ENCODE measurements around the gene GRIK1.

GRIK1 gene

DNA sequence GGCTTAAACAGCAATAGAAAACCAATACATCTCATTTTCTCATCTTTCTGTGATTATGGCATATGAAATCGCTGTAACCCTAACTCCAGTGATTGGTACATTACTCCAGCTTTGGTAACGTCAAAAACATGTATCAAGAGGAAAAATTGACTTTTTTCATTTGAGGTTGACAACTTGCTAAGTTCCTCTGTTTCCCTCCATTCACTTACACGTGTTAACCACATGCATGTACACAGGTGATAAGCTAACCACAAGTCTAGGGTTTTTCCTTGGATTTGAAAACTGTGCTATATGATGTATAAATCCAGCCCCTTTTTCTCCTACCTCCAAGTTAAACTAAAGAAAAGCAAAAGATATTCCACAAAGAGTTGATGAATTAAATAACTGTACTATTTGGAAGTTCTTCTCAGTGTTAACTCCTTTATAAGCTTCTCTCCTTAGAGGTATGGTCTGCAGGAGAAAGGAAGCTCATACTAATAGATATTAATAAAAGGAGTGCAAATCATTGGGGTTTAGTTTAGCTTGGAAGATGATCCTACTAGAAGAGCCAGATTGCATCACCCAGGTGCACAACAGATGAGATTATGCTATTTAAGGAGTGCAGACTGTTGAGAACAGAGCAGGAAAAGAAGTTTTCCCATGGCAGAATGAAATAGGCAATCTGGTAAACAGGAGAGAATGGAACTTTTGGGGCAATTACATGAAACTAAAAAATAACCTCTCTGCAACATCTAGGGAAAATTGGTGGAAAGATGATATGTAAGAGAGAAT, 277.9 kb downstream of the GRIK1 start:
- no peak for DNase-seq

DNA sequence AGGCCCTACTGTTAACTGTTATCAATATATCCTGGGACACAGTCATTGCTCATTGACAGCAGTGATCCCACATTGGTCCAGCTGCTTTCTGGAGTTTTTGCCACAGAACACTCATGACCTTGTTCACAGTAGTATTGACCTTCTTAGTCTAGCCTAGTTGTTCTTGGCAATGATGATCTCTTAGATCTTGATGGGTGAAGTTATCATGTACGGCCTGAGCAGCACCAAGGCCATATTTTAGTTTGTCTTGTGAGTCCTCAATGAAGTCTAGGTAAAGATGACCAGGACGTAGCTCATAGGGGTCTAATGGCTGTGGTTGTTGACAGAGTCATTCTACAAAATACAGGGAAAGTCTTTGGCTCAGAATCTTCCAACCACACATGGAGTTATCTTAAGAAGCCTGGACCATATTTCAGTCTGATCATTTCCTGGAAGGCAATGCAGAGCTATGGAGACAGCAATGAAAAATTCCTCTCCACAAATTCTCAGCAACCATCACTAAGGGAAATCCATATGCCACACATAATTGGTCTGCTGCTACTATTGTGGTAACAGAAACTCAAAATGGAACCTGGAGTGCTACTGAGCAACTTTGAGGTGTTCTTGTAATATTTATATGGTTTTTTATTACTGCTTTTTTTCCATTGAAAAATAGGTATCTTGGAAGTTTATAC, 279.6 kb downstream of the GRIK1 start:
- no peak for DNase-seq

DNA sequence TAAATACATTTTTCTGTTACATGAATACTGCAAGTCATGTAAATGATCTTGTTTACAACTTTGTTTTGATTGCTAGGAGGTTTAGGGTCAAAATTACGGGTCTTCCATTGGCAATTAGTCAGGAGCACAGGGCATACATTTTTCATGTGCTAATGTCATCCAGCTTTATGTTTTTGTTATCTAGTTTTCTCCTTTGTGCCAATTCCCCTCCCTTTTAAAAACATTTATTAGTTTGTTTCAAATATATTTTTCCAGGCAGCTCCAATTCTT, 280.9 kb downstream of the GRIK1 start:
- no peak for DNase-seq

DNA sequence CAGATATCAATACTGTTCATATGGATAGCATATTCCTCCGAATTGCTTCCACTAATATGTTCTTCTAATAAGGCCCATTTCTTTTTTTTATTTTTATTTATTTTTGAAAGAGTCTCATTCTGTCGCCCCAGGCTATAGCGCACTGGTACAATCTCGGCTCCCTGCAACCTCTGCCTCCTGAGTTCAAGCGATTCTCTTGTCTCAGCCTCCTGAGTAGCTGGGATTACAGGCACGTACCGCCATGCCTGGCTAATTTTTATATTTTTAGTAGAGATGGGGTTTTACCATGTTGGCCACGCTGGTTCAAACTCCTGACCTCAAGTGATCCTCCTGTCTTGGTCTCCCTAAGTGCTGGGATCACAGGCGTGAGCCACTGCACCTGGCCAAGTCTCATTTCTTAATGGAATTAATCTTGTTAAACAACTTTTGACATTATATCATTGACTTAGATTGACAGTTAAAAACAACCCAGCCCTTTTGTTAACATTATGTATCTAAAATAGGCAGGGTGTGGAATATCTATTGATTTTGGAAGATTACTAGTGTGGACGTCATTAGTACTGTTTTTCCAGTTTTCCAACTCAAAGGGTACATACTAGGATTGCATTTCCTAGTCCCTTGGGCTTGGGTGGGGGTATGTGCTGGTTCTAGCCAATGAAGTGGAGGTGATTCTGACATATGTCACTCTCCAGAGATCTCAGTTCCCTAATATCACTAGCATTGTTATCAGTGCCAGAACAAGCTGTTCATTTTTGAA, 281.4 kb downstream of the GRIK1 start:
- no peak for DNase-seq

DNA sequence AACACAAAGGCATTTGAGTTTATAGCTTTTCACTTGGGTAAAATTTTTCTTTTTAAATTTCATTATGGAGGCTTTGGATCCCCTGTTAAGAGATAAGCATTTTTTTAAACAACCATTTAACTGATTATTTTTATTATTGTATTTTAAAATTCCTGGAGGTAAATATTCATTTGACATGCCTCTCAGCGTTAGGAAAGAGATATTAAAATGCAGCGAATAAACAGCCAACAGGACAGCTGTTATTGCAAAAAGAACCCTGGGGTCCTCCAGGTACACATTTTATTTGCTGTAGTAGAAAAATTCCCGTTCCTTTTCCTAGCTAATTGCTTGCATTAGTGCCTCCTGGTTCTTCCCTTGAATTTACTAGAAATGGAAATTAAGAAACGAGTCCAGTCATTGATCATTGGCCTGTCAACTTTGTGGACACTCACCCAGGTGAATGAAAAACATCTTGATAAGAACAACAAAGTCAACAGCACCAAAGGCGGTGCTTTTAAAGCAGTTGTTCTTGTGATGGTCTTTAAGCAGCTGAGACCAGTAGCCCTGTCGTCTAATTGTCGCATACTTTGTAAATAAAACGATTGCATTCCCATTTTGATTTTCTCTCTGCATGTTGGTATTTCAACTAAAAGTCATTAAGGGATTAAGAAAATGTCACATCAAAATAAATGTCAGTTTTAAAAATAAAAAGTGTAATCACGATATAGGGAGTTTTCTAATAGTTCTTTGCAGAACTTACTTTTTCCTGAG, 282.4 kb downstream of the GRIK1 start:
- no peak for DNase-seq

DNA sequence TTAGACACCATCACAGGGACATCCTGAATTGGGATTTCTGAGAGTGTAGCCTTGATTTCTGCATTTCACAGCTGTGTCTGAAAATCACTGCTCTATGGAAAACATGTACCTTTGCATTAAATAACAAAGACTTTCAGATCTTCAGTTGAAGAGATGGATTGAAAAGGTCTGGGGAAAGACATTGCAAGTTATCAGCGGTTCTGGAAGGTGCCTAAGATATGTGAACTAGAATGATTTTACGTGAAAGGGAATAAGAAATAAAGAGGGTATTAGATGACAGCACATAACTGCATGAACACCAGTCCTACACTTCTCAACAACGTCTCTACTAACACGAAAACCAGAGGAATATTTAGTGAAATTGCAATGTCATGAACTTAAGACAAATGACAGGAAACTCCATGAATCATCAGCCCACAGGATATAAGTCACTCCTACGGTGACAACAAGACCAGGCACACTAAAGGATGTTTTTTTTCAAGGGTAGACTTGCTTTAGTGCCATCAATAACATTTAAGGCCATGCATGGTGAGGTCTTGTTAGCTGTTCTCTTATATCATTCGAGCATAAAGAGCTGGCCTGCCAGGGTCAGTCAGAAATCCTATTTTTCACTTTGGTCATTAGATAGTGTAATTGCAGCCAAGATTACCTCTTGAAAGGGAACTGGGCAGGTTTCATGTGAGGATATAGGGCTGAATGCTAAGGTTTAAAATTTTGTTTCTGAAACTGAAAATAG, 283.1 kb downstream of the GRIK1 start:
- DNase-seq, result peak; percentile 74

DNA sequence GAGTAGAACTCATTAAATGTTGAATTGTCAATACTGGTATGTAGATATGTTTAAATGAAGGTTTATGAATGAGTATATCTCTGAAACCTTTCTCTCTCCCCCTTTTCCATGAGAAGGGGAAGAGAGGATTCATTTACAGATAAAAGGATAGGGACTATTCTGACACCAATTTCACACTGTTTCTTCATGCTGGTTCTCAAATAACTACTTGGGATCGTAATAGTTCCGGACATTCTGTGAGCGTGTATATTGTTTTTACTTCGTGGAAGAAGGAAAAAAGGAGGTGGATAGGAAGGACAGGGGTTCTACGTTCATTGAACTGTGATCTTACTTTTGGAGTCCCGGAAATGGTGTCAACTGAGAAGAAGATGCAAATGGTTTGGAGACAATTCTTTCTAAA, 284.2 kb downstream of the GRIK1 start:
- DNase-seq, result no peak

DNA sequence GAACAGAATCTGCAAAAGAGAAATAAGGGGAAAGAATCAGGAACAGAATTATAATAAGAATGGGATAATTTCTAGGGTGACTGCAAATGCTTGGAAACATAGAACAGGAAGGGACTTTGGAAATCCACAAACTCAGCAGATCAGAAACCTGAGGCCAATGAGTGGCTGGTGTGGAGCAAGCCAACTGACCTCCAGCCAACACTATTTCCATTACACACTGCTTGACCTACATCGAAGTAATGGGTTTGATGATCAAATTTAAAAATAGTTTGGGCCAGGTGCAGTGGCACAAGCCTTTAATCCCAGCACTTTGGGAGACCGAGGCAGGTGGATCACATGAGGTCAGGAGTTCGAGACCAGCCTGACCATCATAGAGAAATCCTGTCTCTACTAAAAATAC, 284.9 kb downstream of the GRIK1 start:
- no peak for DNase-seq

DNA sequence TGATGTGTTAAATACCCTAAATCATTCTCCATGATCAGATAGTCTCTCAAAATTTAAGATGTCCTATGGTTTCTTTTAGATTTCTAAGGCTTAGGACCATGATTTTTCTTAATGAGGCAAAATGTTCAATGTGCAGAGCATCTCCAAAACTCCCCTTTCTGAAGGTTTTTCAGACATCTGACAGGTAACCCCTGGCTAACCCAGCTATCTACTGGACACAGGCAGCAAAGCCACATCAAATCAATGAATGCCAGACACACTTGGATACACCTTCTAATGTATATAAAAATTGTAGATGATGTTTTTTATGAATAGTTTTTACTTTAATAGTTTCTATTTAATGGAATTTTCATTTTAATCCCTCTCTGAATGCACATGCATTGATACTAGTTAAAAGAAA, 285.6 kb downstream of the GRIK1 start:
- no peak for DNase-seq

DNA sequence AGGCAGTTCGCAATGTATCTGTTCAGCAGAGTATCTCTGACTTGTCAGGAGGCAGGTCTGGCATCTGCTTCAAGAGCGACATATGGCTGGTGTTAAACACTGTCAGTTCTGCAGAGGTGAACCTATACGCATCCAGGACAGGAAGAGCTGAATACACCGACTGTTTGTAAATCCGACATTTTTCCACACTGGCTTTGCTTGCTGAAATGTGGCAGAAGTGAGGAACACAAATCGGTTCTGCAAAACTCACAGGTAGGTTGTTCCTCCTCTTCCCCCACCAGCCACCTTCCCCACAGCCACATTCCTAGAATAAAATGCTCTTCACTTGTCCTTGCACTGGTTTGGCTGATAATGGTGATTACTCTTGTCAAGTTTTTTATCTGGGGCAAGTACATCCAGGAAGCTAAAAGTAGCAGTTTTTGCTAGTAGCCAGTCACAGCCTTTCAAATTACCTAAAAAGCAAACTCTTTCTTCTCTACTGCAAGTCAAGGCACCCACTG, 289.2 kb downstream of the GRIK1 start:
- DNase-seq, result no peak

DNA sequence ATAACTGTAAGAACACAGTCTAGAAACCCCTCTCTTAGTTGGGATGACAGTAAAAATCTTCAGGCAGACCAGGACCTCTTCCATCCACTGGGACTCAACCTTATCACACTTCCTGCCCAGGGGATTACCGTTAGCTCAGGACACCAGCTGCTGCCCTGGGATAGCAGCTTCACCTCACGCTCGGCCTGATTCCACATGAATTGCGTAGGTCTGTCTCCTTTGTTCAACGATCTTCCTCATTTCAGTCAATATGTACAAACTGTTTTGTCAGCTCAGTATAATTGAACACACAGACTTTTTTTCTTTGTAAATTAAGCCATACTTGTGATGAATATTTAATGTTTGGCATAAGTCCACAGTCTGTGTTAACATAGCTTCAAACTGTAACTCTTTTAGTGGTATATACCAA, 290.4 kb downstream of the GRIK1 start:
- no peak for DNase-seq

DNA sequence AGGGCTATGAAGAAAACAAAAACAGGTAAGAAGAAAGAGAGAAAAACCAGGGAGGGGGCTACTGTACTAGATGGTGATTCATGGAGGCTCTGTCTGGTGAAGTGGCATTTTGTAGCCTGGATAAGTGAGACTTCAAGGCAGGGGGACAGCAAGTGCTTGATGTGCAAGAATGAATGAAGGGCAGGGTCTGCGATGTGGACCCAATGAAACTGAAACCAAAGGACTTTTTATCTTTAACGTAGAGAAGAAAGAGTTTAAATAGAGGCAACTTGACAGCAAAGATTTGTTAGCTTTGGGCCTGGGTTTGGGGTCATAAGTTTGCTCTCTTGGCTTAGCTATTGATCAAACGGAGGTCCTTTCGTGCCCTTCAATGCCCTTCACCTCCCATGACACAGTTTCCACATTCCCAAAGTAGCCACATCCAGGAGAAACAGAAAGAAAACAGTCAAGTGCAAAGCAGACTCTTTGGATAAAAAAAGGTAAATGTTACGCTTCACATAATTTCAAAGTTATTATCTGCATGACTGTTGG, 291.0 kb downstream of the GRIK1 start:
- no peak for DNase-seq

DNA sequence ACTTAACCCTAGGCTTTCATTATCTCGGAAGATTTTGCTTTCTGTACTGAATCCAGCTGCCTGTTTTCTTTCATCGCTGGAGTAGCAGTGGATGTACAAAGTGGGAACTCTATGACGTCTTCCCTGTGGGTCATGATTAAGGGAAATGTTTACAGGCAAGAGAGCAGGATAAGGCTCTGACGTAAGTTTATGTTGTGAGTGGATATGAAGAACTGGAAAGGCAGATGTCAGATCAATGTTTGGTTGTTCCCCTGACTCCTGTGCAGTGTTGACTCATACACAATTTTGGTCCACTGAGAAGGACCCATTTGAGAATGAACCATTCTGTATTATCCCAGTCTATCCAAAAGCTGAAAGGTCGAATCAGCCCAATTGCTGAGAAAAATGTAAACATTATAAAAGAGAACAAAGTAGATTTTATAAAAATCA, 292.4 kb downstream of the GRIK1 start:
- DNase-seq, result no peak

DNA sequence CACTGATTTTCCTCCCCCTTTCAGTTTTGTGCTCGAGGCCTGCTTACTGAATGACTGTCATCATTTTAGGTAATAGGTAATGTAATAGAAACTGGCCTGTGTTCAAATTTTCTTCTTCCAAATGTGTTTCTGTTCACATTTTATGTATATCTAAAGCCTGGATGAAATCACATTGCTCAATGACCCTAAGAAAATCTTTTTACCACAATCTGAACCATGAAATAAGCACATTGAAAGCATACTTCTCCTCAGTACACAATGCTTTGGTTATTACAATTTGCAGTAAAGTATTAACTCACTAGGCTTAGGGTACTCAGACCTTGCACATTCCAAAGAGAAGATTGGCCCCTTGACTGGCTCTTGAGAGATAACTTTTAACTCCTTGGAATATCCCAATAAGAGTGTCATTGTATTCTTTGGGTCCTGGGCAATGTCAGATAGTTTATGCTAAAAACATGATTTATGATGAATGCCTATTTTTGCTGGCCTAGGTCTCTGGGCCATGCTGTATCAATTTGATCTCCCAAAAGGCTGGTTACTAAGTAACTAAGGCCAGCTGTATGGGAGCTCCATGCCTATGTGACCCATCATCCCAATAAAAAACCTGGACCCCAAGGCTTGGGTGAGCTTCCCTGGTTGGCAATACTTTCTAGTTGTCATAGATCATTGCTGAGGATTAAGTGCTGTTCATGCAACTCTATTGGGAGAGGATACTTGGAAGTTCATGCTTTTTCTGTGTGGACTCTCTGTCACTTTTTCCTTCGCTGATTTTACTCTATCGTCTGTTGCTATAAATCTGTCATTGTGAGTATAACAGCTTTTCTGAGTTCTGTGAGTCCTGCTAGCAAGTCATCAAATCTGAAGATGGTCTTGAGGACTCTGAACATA, 293.9 kb downstream of the GRIK1 start:
- DNase-seq, result no peak

DNA sequence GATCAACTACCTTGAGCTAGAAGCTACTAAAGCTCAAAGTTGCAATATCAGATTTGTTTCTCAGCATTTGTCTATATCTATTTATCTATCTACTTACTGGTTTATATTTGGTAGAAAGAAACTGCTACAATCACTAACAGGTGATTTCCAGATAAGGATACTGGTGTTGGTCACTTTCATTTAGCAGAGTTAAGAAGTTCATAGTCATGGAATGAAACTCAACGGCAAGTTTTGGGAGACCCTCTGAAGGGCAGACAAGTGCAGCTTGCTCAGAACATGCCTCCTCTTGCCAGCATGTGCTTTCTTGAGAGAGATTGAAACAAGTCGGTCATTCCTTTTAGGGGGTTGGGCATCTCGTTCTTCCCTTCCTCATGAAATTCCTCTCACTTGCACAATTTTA, 296.5 kb downstream of the GRIK1 start:
- no peak for DNase-seq

DNA sequence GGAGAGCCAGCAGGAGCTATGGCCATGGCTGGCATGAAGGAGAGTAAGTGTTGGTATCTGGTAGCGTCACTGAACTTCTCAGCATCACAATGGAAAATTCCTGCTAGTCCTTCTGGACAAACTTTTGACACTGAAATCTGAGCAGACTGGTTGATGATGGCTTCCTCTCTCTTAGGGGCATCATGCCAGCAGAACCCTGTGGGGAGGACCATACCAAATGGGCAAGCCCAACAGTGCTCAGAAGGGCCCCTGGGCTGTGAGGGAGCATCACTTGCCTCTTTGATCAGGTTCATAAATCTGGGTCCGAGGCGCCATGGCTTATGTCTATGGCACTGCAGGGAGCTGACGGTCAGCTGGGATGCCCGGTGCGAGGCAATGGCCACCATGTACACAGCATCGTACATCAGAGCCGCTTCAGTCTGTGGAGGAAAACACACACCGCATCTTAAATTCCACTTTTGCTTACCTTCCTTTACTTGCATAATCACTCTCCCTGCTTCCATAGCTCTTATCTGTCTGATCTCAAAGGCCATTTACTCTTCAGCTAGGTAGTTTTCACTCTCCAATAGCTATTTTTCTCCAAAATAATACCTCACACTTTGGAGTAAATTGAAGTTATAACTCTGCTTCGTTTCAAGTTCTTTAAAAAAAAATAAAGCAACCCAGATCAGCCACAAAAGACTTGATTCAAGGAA, 297.1 kb downstream of the GRIK1 start:
- DNase-seq, result no peak

DNA sequence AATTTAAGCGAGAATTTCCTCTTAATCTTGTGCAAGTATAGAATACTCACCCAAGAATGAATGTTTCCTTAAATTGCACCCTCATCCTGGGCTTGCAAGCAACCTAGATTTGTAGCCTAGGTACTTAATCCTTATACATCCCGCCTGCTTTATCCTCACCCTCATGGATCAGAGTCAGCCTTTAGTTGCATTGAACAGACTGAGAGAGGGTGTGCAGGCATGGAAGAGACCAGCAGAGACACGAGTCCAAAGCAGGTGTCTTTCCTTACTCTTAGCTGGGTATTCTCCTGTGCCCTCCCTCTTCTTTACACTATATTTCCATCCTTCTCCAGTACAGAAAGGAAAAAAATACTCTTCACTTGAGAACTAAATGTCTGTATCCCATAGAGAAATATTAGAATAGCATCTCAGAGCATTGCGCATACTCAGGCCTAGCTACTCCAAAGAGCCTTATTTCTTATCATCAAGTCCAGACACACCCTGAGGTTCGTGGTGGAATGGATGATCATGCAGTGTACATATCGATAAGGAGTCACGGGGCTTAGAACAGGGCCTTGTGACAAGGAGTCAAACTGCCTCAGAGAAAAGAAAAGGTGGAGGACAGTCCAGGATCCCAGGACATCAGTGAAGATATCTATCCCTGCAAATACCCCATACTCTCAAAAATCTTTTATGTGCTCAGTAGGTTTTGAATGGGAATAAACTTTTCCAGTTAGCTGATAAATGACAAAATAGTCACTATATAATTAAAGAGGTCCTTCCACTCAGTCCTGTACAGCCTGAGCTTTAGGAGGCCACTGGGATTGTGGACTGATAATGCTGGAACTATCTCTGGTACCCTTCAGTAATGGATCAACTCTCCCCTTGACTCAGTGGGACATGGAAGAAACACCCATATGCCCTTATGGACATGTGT, 297.9 kb downstream of the GRIK1 start:
- no peak for DNase-seq

DNA sequence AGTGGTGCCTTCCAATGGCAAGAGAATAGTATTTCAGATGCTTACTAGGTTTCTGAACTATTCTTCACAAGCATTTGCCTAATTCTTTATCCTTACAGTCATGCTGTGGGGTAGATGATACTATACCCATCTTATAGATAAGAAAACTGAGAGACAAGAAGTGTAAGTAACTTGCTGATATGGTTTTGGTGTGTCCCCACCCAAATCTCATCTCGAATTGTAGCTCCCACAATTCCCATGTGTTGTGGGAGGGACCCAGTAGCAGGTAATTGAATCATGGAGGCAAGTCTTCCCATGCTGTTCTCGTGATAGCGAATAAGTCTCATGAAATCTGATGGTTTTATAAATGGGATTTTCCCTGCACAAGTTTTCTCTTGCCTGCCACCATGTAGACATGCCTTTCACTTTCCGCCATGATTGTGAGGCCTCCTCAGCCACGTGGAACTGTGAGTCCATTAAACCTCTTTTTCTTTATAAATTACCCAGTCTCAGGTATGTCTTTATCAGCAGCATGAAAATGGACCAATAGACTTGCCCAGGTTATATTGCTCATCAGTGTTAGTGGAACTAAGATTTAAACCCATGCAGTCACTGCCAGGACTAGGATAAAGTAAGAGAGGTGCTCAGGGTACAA, 298.7 kb downstream of the GRIK1 start:
- no peak for DNase-seq

DNA sequence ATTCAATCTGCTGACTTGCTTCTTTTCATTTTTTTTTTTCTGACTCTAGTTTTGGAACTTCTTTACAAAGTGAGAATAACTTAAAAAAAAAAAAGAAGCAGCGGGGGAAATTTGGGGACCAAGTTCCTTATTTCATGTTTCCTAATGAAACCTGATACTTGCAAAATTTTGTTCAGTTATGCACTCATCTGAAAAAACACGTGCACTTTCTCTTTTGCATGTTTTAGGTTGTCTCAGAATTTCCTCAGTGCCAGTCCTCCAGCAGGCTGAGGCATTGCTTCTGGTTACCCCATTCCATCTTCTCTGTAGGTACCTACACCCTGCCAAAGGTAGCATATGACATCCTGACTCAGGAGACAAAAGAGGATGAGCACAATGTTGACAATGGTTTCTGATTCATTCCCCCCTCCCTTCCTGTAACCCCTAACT, 299.7 kb downstream of the GRIK1 start:
- no peak for DNase-seq

Data from EL (cell line).